Measurements from ENCODE around the gene HOXD3. TPM values are rescaled to one million over a fixed set of nuclear protein-coding genes. Genes with fewer than 3 reads are reported as not detected.

The HOXD3 gene
- total RNA-seq = not detected in 3 replicates
- long read RNA-seq = 0 reads

DNA sequence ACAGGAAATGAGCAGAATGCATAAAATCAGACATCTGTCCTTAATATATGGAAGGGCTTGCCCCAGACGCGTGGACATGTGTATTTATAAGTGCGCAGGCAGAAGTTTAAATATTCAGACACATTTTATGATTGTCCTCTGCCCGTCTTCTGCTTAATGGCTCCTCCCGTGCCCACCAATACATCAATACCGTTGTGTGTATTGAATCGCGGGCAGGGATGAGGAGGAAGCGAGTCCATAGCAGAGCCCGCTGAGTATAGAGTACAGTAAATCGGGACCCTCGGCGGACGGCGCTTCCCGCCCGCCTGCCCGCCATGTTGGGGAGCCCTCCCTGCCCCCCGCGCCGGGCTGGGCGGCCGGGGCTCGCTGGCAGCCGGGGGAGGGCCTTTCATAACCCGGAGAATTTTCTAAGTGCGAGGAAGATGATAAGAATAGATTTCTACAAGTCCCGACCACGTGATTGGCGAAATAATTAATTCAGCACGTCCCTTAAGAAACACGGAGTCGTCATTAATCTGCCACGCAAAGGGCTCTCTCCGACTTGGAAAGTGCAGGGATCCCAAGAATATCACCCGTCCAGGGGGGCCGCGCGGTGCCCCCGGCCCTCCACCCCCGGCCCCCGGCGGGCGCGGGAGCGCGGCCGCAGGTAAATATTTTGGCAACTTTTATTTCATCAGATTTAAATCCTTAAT, at the start of gene HOXD3:
HOXD3 (plus strand) TSS at position 501 of the 692 bp plus-strand sequence. CDS start 11,808 bp downstream, outside the sequence.
- no peak for DNase-seq (ENCODE audit: low spot score)
- peaks cover 6% of the 10 kb centered on the region for H3K4me1 Mint-ChIP-seq (ENCODE audit: low read depth)
- H3K27me3 Mint-ChIP-seq (ENCODE audit: low read depth) = peaks cover 81% of the 10 kb centered on the region
- H3K9me3 Mint-ChIP-seq (ENCODE audit: low read depth) = no peaks in the 10 kb centered on the region
- H3K27ac Mint-ChIP-seq (ENCODE audit: unreplicated experiment) = no peak within 1 kb of the TSS
- TF ChIP-seq, protein P1, sequence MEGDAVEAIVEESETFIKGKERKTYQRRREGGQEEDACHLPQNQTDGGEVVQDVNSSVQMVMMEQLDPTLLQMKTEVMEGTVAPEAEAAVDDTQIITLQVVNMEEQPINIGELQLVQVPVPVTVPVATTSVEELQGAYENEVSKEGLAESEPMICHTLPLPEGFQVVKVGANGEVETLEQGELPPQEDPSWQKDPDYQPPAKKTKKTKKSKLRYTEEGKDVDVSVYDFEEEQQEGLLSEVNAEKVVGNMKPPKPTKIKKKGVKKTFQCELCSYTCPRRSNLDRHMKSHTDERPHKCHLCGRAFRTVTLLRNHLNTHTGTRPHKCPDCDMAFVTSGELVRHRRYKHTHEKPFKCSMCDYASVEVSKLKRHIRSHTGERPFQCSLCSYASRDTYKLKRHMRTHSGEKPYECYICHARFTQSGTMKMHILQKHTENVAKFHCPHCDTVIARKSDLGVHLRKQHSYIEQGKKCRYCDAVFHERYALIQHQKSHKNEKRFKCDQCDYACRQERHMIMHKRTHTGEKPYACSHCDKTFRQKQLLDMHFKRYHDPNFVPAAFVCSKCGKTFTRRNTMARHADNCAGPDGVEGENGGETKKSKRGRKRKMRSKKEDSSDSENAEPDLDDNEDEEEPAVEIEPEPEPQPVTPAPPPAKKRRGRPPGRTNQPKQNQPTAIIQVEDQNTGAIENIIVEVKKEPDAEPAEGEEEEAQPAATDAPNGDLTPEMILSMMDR (IDR thresholded peaks at IDR 0.05) = no peak
- H3K4me3 Mint-ChIP-seq (ENCODE audit: unreplicated experiment) = peak within 1 kb of the TSS; percentile 16
- peaks cover 6% of the 10 kb centered on the region for H3K36me3 Mint-ChIP-seq (ENCODE audit: low read depth)

DNA sequence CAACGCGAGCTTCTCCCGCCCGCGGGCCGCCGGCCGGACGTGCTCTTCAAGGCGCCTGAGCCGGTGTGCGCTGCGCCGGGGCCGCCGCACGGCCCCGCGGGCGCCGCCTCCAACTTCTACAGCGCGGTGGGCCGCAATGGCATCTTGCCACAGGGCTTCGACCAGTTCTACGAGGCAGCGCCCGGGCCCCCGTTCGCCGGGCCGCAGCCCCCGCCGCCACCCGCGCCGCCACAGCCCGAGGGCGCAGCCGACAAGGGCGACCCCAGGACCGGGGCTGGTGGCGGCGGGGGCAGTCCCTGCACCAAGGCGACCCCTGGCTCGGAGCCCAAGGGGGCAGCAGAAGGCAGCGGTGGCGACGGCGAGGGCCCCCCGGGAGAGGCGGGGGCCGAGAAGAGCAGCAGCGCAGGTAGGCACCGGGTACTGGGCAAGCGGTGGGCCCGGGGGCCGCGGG, 49.4 kb upstream of the HOXD3 start:
- Mint-ChIP-seq H3K27me3 (ENCODE audit: low read depth) (peaks cover 80% of the 10 kb centered on the region), H3K4me1 (ENCODE audit: low read depth) (peaks cover 34% of the 10 kb centered on the region), H3K36me3 (ENCODE audit: low read depth) (peaks cover 3% of the 10 kb centered on the region), H3K9me3 (ENCODE audit: low read depth) (no peaks in the 10 kb centered on the region), H3K27ac (ENCODE audit: unreplicated experiment) (no peak overlapping the region), H3K4me3 (ENCODE audit: unreplicated experiment) (no peak overlapping the region)
- DNase-seq (ENCODE audit: low spot score) = no peak
- TF ChIP-seq, protein P1 (IDR thresholded peaks at IDR 0.05) = no peak

DNA sequence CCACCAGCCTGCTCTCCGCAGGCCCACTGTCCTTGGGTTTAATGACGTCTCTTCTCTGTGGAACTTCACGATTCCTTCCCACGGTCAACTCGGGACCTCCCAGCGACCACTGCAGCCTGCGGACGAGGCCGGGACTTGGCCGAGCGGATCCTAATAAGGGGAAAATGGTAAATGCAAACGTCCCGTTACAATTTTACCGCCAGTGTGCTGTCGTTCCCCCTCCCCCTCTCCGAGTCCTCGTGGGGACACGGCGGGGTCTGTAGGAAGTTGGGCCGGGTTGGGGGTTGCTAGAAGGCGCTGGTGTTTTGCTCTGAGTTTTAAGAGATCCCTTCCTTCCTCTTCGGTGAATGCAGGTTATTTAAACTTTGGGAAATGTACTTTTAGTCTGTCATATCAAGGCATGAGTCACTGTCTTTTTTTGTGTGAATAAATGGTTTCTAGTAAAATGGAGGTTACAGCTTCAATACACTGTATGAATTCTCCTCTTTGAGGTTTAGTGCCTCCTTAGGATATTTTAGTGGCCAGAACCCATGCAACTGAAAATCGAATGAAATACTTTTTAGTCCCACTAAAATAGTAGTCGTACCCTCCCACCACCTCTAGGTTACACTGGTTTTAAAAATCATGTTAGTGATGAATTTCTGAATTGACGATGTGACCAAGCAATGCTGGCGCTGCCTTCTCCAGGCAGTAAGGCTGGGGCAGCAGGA, 47.8 kb upstream of the HOXD3 start:
- Mint-ChIP-seq H3K9me3 (ENCODE audit: low read depth) (no peaks in the 10 kb centered on the region), H3K27me3 (ENCODE audit: low read depth) (peaks cover 81% of the 10 kb centered on the region), H3K4me3 (ENCODE audit: unreplicated experiment) (no peak overlapping the region), H3K36me3 (ENCODE audit: low read depth) (peaks cover 3% of the 10 kb centered on the region), H3K27ac (ENCODE audit: unreplicated experiment) (no peak overlapping the region), H3K4me1 (ENCODE audit: low read depth) (peaks cover 30% of the 10 kb centered on the region)
- DNase-seq (ENCODE audit: low spot score) = no peak
- TF ChIP-seq, protein P1 (IDR thresholded peaks at IDR 0.05) = no peak

DNA sequence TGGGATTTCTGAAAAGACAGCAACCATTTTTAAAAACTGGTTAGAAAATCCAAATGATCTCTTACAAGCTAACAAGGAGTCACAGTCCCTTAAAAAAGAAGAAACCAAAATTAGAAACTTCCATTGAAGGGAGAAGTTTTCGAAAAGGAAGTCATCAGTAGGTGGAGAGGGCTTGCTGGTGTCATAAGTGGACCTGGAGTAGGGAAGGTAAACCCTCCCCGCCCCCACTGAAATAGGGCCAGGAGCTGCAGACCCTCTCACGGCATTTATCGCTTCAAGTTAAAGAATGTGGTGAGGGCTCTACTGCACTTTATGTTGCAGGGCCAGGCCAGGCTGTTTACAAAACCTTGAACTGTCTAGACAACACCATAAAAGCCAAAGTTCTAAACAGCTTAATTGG, 47.2 kb upstream of the HOXD3 start:
- H3K27me3 Mint-ChIP-seq (ENCODE audit: low read depth) = peaks cover 81% of the 10 kb centered on the region
- DNase-seq (ENCODE audit: low spot score) = no peak

More for the DNA sequence above, 47.2 kb upstream of the HOXD3 start:
- Mint-ChIP-seq H3K9me3 (ENCODE audit: low read depth) (no peaks in the 10 kb centered on the region), H3K4me3 (ENCODE audit: unreplicated experiment) (no peak overlapping the region), H3K4me1 (ENCODE audit: low read depth) (peaks cover 25% of the 10 kb centered on the region), H3K36me3 (ENCODE audit: low read depth) (peaks cover 3% of the 10 kb centered on the region), H3K27ac (ENCODE audit: unreplicated experiment) (no peak overlapping the region)
- TF ChIP-seq, protein P1 (IDR thresholded peaks at IDR 0.05) = no peak
